OCI-LY3 (cell line): ENCODE data around the gene GDE1.

Source experiments
- EZH2phosphoT487 ChIP-seq: fragments of 200-600 bp; shearing (Covaris generic); IDR thresholded peaks from 2 replicates; pipeline ENCODE4 v1.6.1; 2018; ENCODE audit warnings: antibody characterized with exemption, mixed run types, low read depth
- TF ChIP-seq, protein P1 (sequence below): fragments of 200-600, 300-600 bp; sonication (generic); IDR thresholded peaks from 2 replicates; pipeline ENCODE4 v1.5.1; 2014; ENCODE audit warnings: antibody characterized with exemption, low read length, low read depth

- TF ChIP-seq, protein P1, sequence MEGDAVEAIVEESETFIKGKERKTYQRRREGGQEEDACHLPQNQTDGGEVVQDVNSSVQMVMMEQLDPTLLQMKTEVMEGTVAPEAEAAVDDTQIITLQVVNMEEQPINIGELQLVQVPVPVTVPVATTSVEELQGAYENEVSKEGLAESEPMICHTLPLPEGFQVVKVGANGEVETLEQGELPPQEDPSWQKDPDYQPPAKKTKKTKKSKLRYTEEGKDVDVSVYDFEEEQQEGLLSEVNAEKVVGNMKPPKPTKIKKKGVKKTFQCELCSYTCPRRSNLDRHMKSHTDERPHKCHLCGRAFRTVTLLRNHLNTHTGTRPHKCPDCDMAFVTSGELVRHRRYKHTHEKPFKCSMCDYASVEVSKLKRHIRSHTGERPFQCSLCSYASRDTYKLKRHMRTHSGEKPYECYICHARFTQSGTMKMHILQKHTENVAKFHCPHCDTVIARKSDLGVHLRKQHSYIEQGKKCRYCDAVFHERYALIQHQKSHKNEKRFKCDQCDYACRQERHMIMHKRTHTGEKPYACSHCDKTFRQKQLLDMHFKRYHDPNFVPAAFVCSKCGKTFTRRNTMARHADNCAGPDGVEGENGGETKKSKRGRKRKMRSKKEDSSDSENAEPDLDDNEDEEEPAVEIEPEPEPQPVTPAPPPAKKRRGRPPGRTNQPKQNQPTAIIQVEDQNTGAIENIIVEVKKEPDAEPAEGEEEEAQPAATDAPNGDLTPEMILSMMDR = no peak
- TF ChIP-seq EZH2phosphoT487 = no peak
Observed at GRCh38 chr16:19555938-19556771, 34.3 kb upstream of the GDE1 start.
